Epithelial cell of esophagus (primary cell): ENCODE measurements around the gene RUFY4.
"Not testable (repeated sequence)": the region's sequence is repeated elsewhere in the genome, so short reads cannot be mapped to it uniquely, and the experiment has no call there.

Experiments
- DNase-seq: peaks from one replicate; pipeline ENCODE4 v3.0.0; 2010; ENCODE audit warnings: low read depth
- H3K4me3 ChIP-seq: 2 replicates; pipeline ENCODE4 v1.5.1; 2011; ENCODE audit warnings: mild to moderate bottlenecking, low read length, control low read depth
- CTCF ChIP-seq: IDR thresholded peaks from 2 replicates; pipeline ENCODE4 v1.5.1; 2011; ENCODE audit warnings: low read depth, mild to moderate bottlenecking, low read length, control low read depth, inconsistent platforms; ENCODE audit not compliant: insufficient read depth; ENCODE audit errors: missing control alignments

The RUFY4 gene

GRCh38 chr2:218032336-218033171 lies 36.5 kb upstream of the RUFY4 start:
- DNase-seq = no peak
- H3K4me3 ChIP-seq = no peak overlapping the region
- no peak for TF ChIP-seq CTCF

GRCh38 chr2:218033208-218033589 lies 35.9 kb upstream of the RUFY4 start:
- no peak for TF ChIP-seq CTCF
- no peak for DNase-seq
- H3K4me3 ChIP-seq = no peak overlapping the region

GRCh38 chr2:218033590-218034496 lies 35.2 kb upstream of the RUFY4 start:
- H3K4me3 ChIP-seq = no peak overlapping the region
- TF ChIP-seq CTCF = no peak
- DNase-seq = no peak

GRCh38 chr2:218034497-218035213 lies 34.4 kb upstream of the RUFY4 start:
- TF ChIP-seq CTCF = peak; percentile 71
- not testable (repeated sequence) for H3K4me3 ChIP-seq
- peak; percentile 53 for DNase-seq

- TF ChIP-seq CTCF = no peak
- H3K4me3 ChIP-seq = no peak overlapping the region
- DNase-seq = no peak
Observed at GRCh38 chr2:218035463-218036100, 33.5 kb upstream of the RUFY4 start.

- DNase-seq = no peak
- TF ChIP-seq CTCF = no peak
- no peak overlapping the region for H3K4me3 ChIP-seq
Observed at GRCh38 chr2:218036371-218036770, 32.7 kb upstream of the RUFY4 start.
